CD4-positive, alpha-beta T cell treated with Interleukin-2 at 100 ng/mL for 4 hours (primary cell): ENCODE results near the gene ZNRF1.
A peak's percentile ranks its signal among the peaks of the same experiment; 100 is the strongest.
"Not testable (repeated sequence)": the region's sequence is repeated elsewhere in the genome, so short reads cannot be mapped to it uniquely, and the experiment has no call there.

Source experiments
- DNase-seq: peaks from one replicate; pipeline ENCODE4 v3.0.0-alpha.2; 2020; ENCODE audit warnings: low spot score

ZNRF1 gene

GRCh38 chr16:75002474-75002873 is 3.6 kb downstream of the ZNRF1 start:
- DNase-seq: no peak

GRCh38 chr16:75003931-75004330 is 5.1 kb downstream of the ZNRF1 start:
- DNase-seq: no peak

GRCh38 chr16:75004460-75004859 is 5.6 kb downstream of the ZNRF1 start:
- no peak for DNase-seq

DNA sequence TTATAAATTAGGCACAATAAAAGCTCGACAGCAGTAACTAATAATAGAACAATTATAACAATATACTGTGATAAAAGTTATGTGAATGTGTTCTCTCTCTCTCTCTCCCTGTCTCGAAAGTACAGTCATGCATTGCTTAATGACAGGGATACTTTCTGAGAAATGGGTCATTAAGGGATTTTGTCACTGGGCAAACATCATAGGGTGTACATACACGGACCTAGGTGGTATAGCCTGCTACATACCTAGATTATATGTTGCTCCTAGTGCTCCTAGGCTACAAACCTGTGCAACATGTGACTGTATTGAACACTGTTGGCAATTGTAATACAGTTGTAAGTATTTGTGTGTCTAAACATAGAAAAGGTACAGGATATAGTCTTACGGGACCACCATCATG is 6.9 kb downstream of the ZNRF1 start:
- DNase-seq: no peak

- DNase-seq: no peak
These were observed 8.6 kb downstream of the ZNRF1 start for GRCh38 chr16:75007443-75007842.

DNA sequence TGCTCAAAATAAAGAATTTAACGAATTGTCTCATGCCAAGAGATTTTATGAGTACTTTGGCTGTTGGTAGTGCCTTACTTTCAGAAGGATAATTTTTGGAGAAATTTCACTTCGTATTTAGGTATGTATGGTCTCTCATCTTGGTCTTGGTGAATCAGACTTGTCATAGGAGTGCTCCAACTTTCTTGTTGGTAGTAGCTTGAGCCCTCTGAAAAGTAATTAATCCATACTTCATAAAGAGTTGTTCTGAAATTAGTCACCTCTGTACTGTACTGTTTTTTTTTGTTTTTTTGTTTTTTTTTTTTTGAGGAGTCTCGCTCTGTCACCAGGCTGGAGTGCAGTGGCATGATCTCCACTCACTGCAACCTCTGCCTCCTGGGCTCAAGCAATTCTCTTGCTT is 11.6 kb downstream of the ZNRF1 start:
- DNase-seq: no peak

GRCh38 chr16:75011634-75012307 is 12.9 kb downstream of the ZNRF1 start:
- peak; percentile 72 for DNase-seq

DNA sequence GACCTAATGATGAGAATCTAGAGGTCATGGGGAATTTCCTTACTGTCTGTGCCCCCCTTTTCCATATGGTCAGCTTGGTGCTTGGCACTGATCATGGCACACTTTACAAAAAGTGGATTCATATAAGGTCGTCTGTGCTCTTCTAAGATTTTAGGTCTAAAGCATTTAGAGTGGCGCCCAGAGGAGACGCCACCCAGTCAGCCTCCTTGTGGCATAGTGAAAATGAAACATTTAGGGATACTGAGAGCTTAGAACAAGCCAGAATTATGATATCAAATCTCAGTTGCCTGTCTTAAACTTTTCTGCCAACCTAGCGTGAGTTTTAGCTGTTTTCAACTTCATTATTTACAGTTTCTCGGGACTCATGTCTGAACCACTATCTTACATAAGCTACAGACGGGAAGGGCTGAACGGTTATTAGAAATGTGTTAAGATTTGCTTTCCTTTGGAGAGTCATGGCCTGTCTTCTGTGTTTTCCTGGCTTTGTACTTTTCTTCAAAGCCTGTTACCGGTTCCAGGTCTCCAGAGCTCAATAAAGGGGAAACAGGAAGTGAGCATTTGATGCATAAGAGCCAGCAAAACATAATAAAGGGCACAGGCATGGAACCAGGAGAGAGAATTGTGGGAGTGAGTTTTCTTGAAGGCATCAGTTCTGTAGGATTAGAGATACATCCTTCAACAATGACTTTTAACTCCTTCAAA is 13.7 kb downstream of the ZNRF1 start:
- peak; percentile 7 for DNase-seq

- not testable (repeated sequence) for DNase-seq
These were observed 14.3 kb downstream of the ZNRF1 start for GRCh38 chr16:75013123-75013522.

- no peak for DNase-seq
These were observed 15.5 kb downstream of the ZNRF1 start for GRCh38 chr16:75014318-75014717.

DNA sequence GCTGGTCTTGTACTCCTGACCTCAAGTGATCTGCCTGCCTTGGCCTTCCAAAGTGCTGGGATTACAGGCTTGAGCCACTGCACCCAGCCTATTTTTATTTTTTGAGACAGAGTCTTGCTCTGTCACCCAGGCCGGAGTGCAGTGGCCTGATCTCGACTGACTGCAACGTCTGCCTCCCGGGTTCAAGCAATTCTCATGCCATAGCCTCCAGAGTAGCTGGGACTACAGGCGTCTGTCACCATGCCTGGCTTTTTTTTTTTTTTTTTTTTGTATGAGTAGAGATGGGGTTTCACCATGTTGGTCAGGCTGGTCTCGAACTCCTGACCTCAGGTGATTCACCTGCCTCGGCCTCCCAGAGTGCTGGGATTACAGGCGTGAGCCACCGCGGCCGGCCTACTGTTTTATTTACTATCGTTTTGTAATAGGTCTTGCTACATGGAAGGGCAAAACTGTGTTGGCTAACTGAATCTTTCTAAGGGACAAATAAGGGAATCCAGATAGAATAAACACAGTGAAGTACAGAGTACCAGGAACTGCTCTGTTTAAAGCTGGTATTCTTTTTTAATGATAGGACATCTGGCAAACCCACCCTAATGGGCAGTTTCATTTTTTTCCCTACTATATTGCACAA is 17.7 kb downstream of the ZNRF1 start:
- not testable (repeated sequence) for DNase-seq

DNA sequence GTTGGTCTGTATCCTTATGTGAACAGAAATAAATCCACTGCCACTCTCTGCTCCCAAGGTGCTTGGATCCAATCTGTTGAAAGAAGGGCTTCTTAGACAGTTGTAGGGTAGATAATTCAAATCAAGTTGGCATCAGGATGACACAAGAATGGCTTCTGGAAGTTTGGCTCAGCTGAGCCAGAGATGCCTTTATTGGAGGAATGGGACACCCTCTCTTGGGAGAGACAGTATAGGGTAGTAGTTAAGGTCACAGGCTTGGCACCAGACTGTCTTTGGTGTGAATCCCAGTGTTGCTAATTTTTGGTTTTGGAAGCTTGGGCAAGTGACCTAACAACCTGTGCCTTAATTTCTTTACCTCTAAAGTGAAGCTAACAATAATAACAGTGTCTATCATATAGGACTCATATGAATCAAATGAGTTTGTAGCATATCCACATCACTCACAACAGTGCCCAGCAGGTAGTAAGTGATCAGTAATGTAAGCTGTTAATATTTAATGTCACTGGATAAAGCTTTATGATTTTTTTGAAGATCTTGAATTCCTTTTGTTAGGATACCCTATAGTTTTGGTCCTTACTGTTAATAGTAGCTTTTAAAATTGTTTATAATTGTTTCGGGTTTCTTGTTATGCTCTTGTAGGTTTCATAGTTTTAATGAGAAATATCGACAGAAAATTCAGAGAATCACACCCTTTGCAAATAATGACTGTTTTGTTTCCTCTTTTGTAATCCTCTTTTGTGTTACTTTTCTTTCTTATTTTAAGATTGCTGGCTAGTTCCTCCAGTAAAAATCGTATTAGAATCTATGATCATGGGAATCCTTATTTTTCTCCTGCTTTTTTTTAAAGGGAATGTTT is 19.1 kb downstream of the ZNRF1 start:
- no peak for DNase-seq

DNA sequence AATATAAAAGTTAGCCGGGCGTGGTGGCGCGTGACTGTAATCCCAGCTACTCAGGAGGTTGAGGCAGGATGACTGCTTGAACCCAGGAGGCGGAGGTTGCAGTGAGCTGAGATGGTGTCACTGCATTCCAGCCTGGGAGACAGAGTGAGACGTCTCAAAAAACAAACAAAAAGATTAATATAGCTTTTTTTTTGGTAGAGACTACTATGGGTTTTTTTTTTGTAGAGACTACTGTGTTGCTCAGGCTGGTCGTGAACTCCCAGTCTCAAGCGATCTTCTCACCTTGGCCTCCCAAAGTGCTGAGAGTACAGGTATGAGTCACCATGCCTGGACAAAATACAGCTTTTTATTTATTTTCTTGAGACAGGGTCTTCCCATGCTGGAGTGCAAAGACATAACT is 20.2 kb downstream of the ZNRF1 start:
- no peak for DNase-seq

DNA sequence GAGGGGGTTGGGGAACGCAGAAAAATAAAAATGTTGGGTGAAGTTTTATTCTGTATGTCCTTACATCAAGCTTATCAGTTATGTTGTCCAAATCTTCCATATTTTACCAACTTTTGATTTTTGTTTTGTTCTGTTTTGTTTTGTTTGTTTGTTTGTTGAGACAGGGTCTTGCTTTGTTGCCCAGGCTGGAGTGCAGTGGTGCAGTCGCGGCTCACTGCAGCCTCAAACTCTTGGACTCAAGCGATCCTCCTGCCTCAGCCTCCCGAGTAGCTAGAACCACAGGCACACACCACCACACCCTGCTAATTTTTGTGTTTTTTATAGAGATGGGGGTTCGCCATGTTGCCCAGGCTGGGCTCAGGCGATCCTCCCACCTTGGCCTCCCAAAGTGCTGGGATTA is 20.8 kb downstream of the ZNRF1 start:
- DNase-seq: no peak

- no peak for DNase-seq
These were observed 22.6 kb downstream of the ZNRF1 start for GRCh38 chr16:75021410-75021809.

DNA sequence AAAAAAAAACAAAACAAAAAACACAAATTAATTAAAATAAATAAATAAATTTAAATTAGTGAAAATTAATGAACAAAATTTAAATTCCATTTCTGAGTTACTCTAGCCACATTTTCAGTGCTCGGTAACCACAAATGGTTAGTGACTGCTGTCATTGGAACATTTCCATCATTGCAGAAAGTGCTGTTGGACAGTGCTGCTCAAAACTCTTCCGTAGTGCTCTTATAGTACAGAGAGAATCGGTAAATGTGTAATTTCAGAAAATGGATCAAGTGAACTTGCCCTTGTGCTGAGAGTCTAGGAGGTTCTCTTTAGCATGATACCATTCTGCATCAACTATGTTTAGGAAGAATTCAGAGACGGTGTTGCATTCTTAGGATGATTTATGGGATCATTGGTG is 23.7 kb downstream of the ZNRF1 start:
- no peak for DNase-seq

- no peak for DNase-seq
These were observed 24.2 kb downstream of the ZNRF1 start for GRCh38 chr16:75023009-75023408.

GRCh38 chr16:75024182-75024581 is 25.4 kb downstream of the ZNRF1 start:
- no peak for DNase-seq

DNA sequence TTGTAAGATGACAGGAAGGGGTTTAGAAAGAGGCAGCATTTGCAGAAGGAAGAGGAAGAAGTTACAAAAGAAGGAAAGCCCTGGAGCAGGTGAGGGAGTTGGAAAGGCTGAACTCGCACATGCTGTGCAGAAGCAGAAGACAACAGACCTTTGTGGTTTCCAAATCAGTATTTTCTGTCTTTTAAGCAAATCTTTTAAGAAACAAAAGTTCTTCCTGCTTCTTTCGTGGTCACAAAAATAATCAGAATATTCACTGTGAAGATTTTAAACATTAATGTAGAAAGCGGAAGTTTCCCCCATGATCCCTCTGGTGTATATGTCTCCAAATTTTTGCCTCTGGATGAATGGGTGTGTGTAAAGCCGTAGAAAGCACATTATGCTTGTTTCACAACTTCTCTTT is 25.8 kb downstream of the ZNRF1 start:
- no peak for DNase-seq

GRCh38 chr16:75025761-75026160 is 26.9 kb downstream of the ZNRF1 start:
- no peak for DNase-seq

DNA sequence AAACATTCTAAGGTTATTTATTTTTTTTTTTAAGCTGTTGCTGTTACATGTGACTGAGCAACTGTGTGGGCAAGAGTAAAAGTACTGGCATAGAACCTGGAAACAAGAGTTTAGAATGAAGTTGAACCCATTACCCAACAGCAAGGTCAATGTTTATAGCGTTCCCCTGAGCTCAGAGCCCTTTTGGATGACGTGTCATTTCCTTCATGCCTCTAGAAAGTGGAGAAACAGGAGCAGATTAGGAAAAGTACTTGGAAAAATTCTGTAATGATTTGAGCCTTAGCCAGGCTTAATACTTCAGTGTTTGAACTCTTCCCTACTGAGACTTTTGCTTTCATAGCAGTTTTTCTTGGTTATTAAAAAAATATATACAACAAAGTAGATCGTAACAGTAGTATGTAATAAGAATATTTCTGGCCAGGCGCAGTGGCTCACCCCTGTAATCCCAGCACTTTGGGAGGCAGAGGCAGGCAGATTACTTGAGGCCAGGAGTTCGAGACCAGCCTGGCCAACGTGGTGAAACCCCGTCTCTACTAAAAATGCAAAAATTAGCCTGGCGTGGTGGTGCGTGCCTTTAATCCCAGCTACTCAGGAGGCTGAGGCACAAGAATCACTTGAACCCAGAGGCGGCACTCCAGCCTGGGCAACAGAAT is 27.5 kb downstream of the ZNRF1 start:
- not testable (repeated sequence) for DNase-seq

GRCh38 chr16:75026892-75027391 is 28.1 kb downstream of the ZNRF1 start:
- no peak for DNase-seq
